LoVo (cell line): Measurements from ENCODE around the gene GUCA2B.
A peak's percentile ranks its signal among the peaks of the same experiment; 100 is the strongest.

Experiments used
- DNase-seq: peaks from one replicate; pipeline ENCODE4 v3.0.0-alpha.2; 2016; ENCODE audit warnings: low spot score

GUCA2B gene

GRCh38 chr1:42167611-42168390 is 14.6 kb downstream of the GUCA2B start:
- DNase-seq = peak; percentile 57

GRCh38 chr1:42168391-42168670 is 15.1 kb downstream of the GUCA2B start:
- DNase-seq = no peak

- no peak for DNase-seq
These were observed 15.6 kb downstream of the GUCA2B start for GRCh38 chr1:42168763-42169162.

GRCh38 chr1:42170779-42171621 is 17.8 kb downstream of the GUCA2B start:
- DNase-seq = no peak

- DNase-seq = no peak
These were observed 18.6 kb downstream of the GUCA2B start for GRCh38 chr1:42171679-42172266.

- no peak for DNase-seq
These were observed 19.3 kb downstream of the GUCA2B start for GRCh38 chr1:42172381-42173133.

GRCh38 chr1:42173155-42173933 is 20.1 kb downstream of the GUCA2B start:
- peak; percentile 59 for DNase-seq

- no peak for DNase-seq
These were observed 20.9 kb downstream of the GUCA2B start for GRCh38 chr1:42173961-42174735.

GRCh38 chr1:42175314-42176054 is 22.3 kb downstream of the GUCA2B start:
- no peak for DNase-seq

- peak; percentile 34 for DNase-seq
These were observed 23.8 kb downstream of the GUCA2B start for GRCh38 chr1:42176902-42177519.

GRCh38 chr1:42177541-42177981 is 24.4 kb downstream of the GUCA2B start:
- DNase-seq = no peak

GRCh38 chr1:42178249-42178648 is 25.0 kb downstream of the GUCA2B start:
- DNase-seq = no peak

GRCh38 chr1:42179275-42179674 is 26.1 kb downstream of the GUCA2B start:
- DNase-seq = no peak

GRCh38 chr1:42179900-42180329 is 26.7 kb downstream of the GUCA2B start:
- DNase-seq = no peak

- no peak for DNase-seq
These were observed 28.5 kb downstream of the GUCA2B start for GRCh38 chr1:42181687-42182086.

GRCh38 chr1:42183210-42183956 is 30.2 kb downstream of the GUCA2B start:
- no peak for DNase-seq

- DNase-seq = no peak
These were observed 30.7 kb downstream of the GUCA2B start for GRCh38 chr1:42183957-42184268.

- DNase-seq = no peak
These were observed 31.4 kb downstream of the GUCA2B start for GRCh38 chr1:42184616-42185015.

- DNase-seq = no peak
These were observed 32.9 kb downstream of the GUCA2B start for GRCh38 chr1:42186152-42186551.
